DND-41 (cell line): ENCODE results near the gene TOR2A.

Experiments used
- ATAC-seq: fragments of 200-7000 bp; cut with Tn5 transposase; 3 replicates; pipeline ENCODE4 v1.9.1; 2021; ENCODE audit warnings: low read depth; ENCODE audit not compliant: insufficient read depth
- DNase-seq: peaks from one replicate; pipeline ENCODE4 v3.0.0-alpha.2; 2020
- H2AFZ ChIP-seq: 2 replicates; pipeline ENCODE4 v1.6.0; 2012; ENCODE audit warnings: low read depth, low read length
- H3K27ac ChIP-seq: 2 replicates; pipeline ENCODE4 v1.5.1; 2012; ENCODE audit warnings: low read length, inconsistent platforms
- H3K27me3 ChIP-seq: fragments of 200-600 bp; sonication (generic); 2 replicates; pipeline ENCODE4 v1.6.0; 2012; ENCODE audit warnings: low read length, mild to moderate bottlenecking, inconsistent platforms; ENCODE audit not compliant: insufficient read depth, poor library complexity
- H3K36me3 ChIP-seq: 2 replicates; pipeline ENCODE4 v1.5.1; 2012; ENCODE audit warnings: low read length, inconsistent platforms; ENCODE audit not compliant: insufficient read depth
- H3K4me1 ChIP-seq: 2 replicates; pipeline ENCODE4 v1.5.1; 2012; ENCODE audit warnings: mild to moderate bottlenecking, low read length; ENCODE audit not compliant: insufficient read depth
- H3K4me2 ChIP-seq: 2 replicates; pipeline ENCODE4 v1.6.0; 2012; ENCODE audit warnings: mild to moderate bottlenecking, moderate library complexity, low read length, inconsistent platforms; ENCODE audit not compliant: insufficient read depth
- H3K4me3 ChIP-seq, 2 experiments: fragments of 200-600 bp in 1 of 2; shearing (Covaris generic) in 1 of 2; 2 replicates each; pipeline ENCODE4 v1.5.1; 2012 to 2016; ENCODE audit warnings: inconsistent platforms in 2 of 2, low read length in 2 of 2, mild to moderate bottlenecking in 2 of 2, low read depth in 1 of 2, moderate library complexity in 1 of 2
- H3K79me2 ChIP-seq: 2 replicates; pipeline ENCODE4 v1.6.0; 2012; ENCODE audit warnings: low read length, inconsistent platforms; ENCODE audit not compliant: insufficient read depth
- H3K9ac ChIP-seq: 2 replicates; pipeline ENCODE4 v1.6.0; 2012; ENCODE audit warnings: low read depth, mild to moderate bottlenecking, inconsistent platforms, low read length, moderate library complexity
- H3K9me3 ChIP-seq: 2 replicates; pipeline ENCODE4 v1.5.1; 2012; ENCODE audit warnings: low read length, moderate library complexity, mild to moderate bottlenecking, inconsistent platforms; ENCODE audit not compliant: insufficient read depth, severe bottlenecking
- H4K20me1 ChIP-seq: 2 replicates; pipeline ENCODE4 v1.6.0; 2012; ENCODE audit warnings: low read length; ENCODE audit not compliant: insufficient read depth
- EZH2 ChIP-seq: IDR thresholded peaks from 3 replicates; pipeline ENCODE4 v1.6.1; 2012; ENCODE audit warnings: borderline replicate concordance, low read depth, mild to moderate bottlenecking, moderate library complexity, low read length, inconsistent platforms; ENCODE audit not compliant: severe bottlenecking
- TF ChIP-seq, protein P1 (sequence below): IDR thresholded peaks from 2 replicates; pipeline ENCODE4 v1.5.1; 2012; ENCODE audit warnings: borderline replicate concordance, low read length, moderate library complexity, mild to moderate bottlenecking; ENCODE audit not compliant: poor library complexity, severe bottlenecking; ENCODE audit errors: extremely low read depth

TOR2A gene

DNA sequence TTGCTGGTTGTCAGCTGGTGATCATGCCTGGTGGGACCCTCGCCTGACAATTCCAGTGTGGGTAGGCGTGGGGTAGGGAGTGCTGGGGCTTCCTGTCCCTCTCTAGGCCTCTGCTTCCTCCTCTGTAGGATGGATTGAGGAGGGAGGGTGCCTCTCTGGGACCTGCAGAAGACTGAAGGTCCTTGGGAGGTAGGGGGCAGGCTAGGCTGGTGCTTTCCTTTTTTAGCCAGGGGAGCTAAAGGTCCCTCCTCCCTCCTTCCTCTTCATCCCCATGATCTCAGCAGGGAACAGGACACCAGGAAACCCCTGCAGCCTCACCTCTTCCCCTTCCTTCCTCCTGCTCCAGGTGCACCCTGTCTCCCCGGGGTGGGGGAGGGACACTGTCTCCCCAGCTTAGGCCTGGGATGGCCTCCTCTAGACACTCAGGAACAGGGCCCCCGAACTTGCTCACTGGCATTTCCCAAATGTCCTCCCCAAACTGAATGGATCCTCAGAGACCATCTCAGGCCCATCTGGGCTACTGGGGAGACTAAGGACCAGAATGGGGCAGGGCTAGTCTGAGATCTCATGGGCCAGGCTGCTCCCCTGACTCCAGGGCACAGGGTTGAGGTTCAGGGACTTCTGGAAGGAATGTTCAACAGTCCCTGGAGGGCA is 35.0 kb upstream of the TOR2A start:
- DNase-seq = no peak
- Histone ChIP-seq H3K27me3 (no peaks in the 10 kb centered on the region), H2AFZ (no peak overlapping the region), H3K27ac (no peak overlapping the region; the same call in 1 of the 2 replicates), H3K4me1 (peaks cover 31% of the 10 kb centered on the region), H3K9ac (peak overlapping the region; percentile 45; the same call in 1 of the 2 replicates), H3K4me3 (no peak overlapping the region), H3K79me2 (no peaks in the 10 kb centered on the region), H4K20me1 (no peaks in the 10 kb centered on the region), H3K36me3 (no peaks in the 10 kb centered on the region), H3K9me3 (no peaks in the 10 kb centered on the region), H3K4me2 (peak overlapping the region; percentile 81)
- no peak for ATAC-seq
- TF ChIP-seq EZH2 = no peak
- TF ChIP-seq, protein P1, sequence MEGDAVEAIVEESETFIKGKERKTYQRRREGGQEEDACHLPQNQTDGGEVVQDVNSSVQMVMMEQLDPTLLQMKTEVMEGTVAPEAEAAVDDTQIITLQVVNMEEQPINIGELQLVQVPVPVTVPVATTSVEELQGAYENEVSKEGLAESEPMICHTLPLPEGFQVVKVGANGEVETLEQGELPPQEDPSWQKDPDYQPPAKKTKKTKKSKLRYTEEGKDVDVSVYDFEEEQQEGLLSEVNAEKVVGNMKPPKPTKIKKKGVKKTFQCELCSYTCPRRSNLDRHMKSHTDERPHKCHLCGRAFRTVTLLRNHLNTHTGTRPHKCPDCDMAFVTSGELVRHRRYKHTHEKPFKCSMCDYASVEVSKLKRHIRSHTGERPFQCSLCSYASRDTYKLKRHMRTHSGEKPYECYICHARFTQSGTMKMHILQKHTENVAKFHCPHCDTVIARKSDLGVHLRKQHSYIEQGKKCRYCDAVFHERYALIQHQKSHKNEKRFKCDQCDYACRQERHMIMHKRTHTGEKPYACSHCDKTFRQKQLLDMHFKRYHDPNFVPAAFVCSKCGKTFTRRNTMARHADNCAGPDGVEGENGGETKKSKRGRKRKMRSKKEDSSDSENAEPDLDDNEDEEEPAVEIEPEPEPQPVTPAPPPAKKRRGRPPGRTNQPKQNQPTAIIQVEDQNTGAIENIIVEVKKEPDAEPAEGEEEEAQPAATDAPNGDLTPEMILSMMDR = no peak

GRCh38 chr9:127769101-127769500 is 34.0 kb upstream of the TOR2A start:
- no peak overlapping the region for H3K27ac ChIP-seq
- H3K9ac ChIP-seq = no peak overlapping the region
- no peak for ATAC-seq
- H3K27me3 ChIP-seq = no peaks in the 10 kb centered on the region
- peaks cover 31% of the 10 kb centered on the region for H3K4me1 ChIP-seq
- no peak for DNase-seq
- no peak overlapping the region for H2AFZ ChIP-seq
- no peak overlapping the region for H3K4me2 ChIP-seq
- H3K9me3 ChIP-seq = no peaks in the 10 kb centered on the region
- no peaks in the 10 kb centered on the region for H4K20me1 ChIP-seq
- TF ChIP-seq EZH2 = no peak
- TF ChIP-seq, protein P1 = no peak
- H3K4me3 ChIP-seq = no peak overlapping the region
- H3K79me2 ChIP-seq = no peaks in the 10 kb centered on the region
- no peaks in the 10 kb centered on the region for H3K36me3 ChIP-seq

GRCh38 chr9:127768698-127769097 is 33.6 kb upstream of the TOR2A start:
- H4K20me1 ChIP-seq = no peaks in the 10 kb centered on the region
- no peak for DNase-seq
- no peaks in the 10 kb centered on the region for H3K36me3 ChIP-seq
- no peak overlapping the region for H2AFZ ChIP-seq
- H3K9me3 ChIP-seq = no peaks in the 10 kb centered on the region
- TF ChIP-seq EZH2 = no peak
- TF ChIP-seq, protein P1 = no peak
- no peak overlapping the region for H3K4me2 ChIP-seq
- no peak for ATAC-seq
- no peaks in the 10 kb centered on the region for H3K79me2 ChIP-seq
- peaks cover 31% of the 10 kb centered on the region for H3K4me1 ChIP-seq
- H3K9ac ChIP-seq = no peak overlapping the region
- no peaks in the 10 kb centered on the region for H3K27me3 ChIP-seq
- no peak overlapping the region for H3K4me3 ChIP-seq
- no peak overlapping the region for H3K27ac ChIP-seq

- DNase-seq = no peak
- H3K36me3 ChIP-seq = no peaks in the 10 kb centered on the region
- TF ChIP-seq, protein P1 = no peak
- no peak for TF ChIP-seq EZH2
- no peak overlapping the region for H2AFZ ChIP-seq
- no peaks in the 10 kb centered on the region for H3K27me3 ChIP-seq
- no peaks in the 10 kb centered on the region for H4K20me1 ChIP-seq
- no peak overlapping the region for H3K9ac ChIP-seq
- no peak overlapping the region for H3K27ac ChIP-seq
- ATAC-seq = no peak
- H3K9me3 ChIP-seq = no peaks in the 10 kb centered on the region
- no peak overlapping the region for H3K4me3 ChIP-seq
- no peaks in the 10 kb centered on the region for H3K79me2 ChIP-seq
- peaks cover 31% of the 10 kb centered on the region for H3K4me1 ChIP-seq
- no peak overlapping the region for H3K4me2 ChIP-seq
Observed at GRCh38 chr9:127767909-127768331, 32.8 kb upstream of the TOR2A start.
